GM19452 (cell line): ENCODE measurements around the gene PTPRD.

Source experiments
- ATAC-seq: cut with Tn5 transposase; IDR thresholded peaks from one replicate; pipeline ENCODE4 v1.9.1; 2021; ENCODE audit not compliant: unreplicated experiment

Gene PTPRD

GRCh38 chr9:9778293-9778692 lies 834.5 kb downstream of the PTPRD start:
- ATAC-seq = no peak

- no peak for ATAC-seq
Observed at GRCh38 chr9:9774471-9774870, 838.3 kb downstream of the PTPRD start.

- ATAC-seq = no peak
Observed at GRCh38 chr9:9771314-9771713, 841.5 kb downstream of the PTPRD start.

- no peak for ATAC-seq
Observed at GRCh38 chr9:9764821-9765220, 848.0 kb downstream of the PTPRD start.

- no peak for ATAC-seq
Observed at GRCh38 chr9:9754186-9754585, 858.6 kb downstream of the PTPRD start.

GRCh38 chr9:9753266-9753665 lies 859.5 kb downstream of the PTPRD start:
- no peak for ATAC-seq

- ATAC-seq = no peak
Observed at GRCh38 chr9:9752722-9753121, 860.1 kb downstream of the PTPRD start.

GRCh38 chr9:9751996-9752395 lies 860.8 kb downstream of the PTPRD start:
- no peak for ATAC-seq

GRCh38 chr9:9750719-9751118 lies 862.1 kb downstream of the PTPRD start:
- ATAC-seq = no peak

- ATAC-seq = no peak
Observed at GRCh38 chr9:9749591-9749990, 863.2 kb downstream of the PTPRD start.

GRCh38 chr9:9747787-9748186 lies 865.0 kb downstream of the PTPRD start:
- no peak for ATAC-seq

GRCh38 chr9:9746826-9747225 lies 866.0 kb downstream of the PTPRD start:
- no peak for ATAC-seq

GRCh38 chr9:9743822-9744221 lies 869.0 kb downstream of the PTPRD start:
- no peak for ATAC-seq

GRCh38 chr9:9730174-9730573 lies 882.6 kb downstream of the PTPRD start:
- ATAC-seq = peak; percentile 58

- ATAC-seq = no peak
Observed at GRCh38 chr9:9729082-9729481, 883.7 kb downstream of the PTPRD start.

- no peak for ATAC-seq
Observed at GRCh38 chr9:9719373-9720112, 893.3 kb downstream of the PTPRD start.

- ATAC-seq = no peak
Observed at GRCh38 chr9:9718691-9719090, 894.1 kb downstream of the PTPRD start.

- no peak for ATAC-seq
Observed at GRCh38 chr9:9679433-9679832, 933.4 kb downstream of the PTPRD start.

- no peak for ATAC-seq
Observed at GRCh38 chr9:9674461-9674860, 938.3 kb downstream of the PTPRD start.

GRCh38 chr9:9670454-9670853 lies 942.3 kb downstream of the PTPRD start:
- ATAC-seq = no peak

GRCh38 chr9:9645006-9645405 lies 967.8 kb downstream of the PTPRD start:
- no peak for ATAC-seq

- no peak for ATAC-seq
Observed at GRCh38 chr9:9631284-9631683, 981.5 kb downstream of the PTPRD start.

- no peak for ATAC-seq
Observed at GRCh38 chr9:9625248-9625647, 987.6 kb downstream of the PTPRD start.
